Parathyroid adenoma (tissue), 2 donors: ENCODE results near the gene NEURL3.

ENCODE experiments used
- H2AFZ ChIP-seq: fragments of 300-600 bp; sonication (generic); one replicate; pipeline ENCODE4 v1.7.0; 2017; ENCODE audit warnings: antibody characterized with exemption, mild to moderate bottlenecking
- H3K27ac ChIP-seq: fragments of 300-600 bp; sonication (generic); one replicate; pipeline ENCODE4 v1.7.0; 2017
- H3K27me3 ChIP-seq: fragments of 300-600 bp; sonication (generic); one replicate; pipeline ENCODE4 v1.7.0; 2017; ENCODE audit warnings: low read length; ENCODE audit not compliant: control insufficient read depth, insufficient read depth
- H3K36me3 ChIP-seq: fragments of 300-600 bp; sonication (generic); one replicate; pipeline ENCODE4 v1.7.0; 2017; ENCODE audit warnings: low read length; ENCODE audit not compliant: control insufficient read depth, insufficient read depth
- H3K4me1 ChIP-seq: fragments of 300-600 bp; sonication (generic); one replicate; pipeline ENCODE4 v1.7.0; 2017; ENCODE audit warnings: control low read depth
- H3K4me2 ChIP-seq: fragments of 300-600 bp; sonication (generic); one replicate; pipeline ENCODE4 v1.7.0; 2017; ENCODE audit warnings: low read length
- H3K4me3 ChIP-seq: fragments of 300-600 bp; sonication (generic); one replicate; pipeline ENCODE4 v1.7.0; 2017; ENCODE audit warnings: low read depth, low read length
- H3K79me2 ChIP-seq: fragments of 300-600 bp; sonication (generic); one replicate; pipeline ENCODE4 v1.7.0; 2017; ENCODE audit warnings: control low read depth
- H3K9ac ChIP-seq: fragments of 300-600 bp; sonication (generic); one replicate; pipeline ENCODE4 v1.7.0; 2017; ENCODE audit warnings: mild to moderate bottlenecking
- H3K9me3 ChIP-seq: fragments of 300-600 bp; sonication (generic); one replicate; pipeline ENCODE4 v1.7.0; 2017; ENCODE audit warnings: low read length; ENCODE audit not compliant: control insufficient read depth
- TF ChIP-seq, protein P1 (sequence below): fragments of 300-600 bp; sonication (generic); IDR thresholded peaks from one replicate; pipeline ENCODE4 v1.7.0; 2017; ENCODE audit warnings: antibody characterized with exemption, mild to moderate bottlenecking
- donor health status: primary hyperparathyroidism.

NEURL3 gene

DNA sequence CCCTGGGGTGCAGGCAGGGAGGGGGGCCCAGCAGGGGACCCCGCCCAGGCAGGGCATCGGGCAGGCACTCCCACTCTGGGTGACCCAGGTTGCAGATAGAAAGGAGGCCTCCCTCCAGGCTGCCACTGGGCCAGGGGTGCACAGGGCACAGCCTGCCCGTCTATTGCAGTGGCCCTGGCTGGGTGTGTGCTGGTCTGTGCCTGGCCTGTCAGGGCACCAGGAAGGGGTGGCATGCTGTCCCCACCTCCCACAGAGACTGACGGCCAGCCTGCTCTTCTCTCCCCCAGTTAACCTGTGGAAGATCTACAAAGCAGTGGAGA is 44.3 kb upstream of the NEURL3 start:
- Histone ChIP-seq H3K27me3 (no peaks in the 10 kb centered on the region), H3K9ac (no peak overlapping the region), H3K27ac (no peak overlapping the region), H3K79me2 (no peaks in the 10 kb centered on the region), H3K9me3 (no peaks in the 10 kb centered on the region), H3K36me3 (no peaks in the 10 kb centered on the region), H3K4me1 (peaks cover 3% of the 10 kb centered on the region), H3K4me2 (no peak overlapping the region), H2AFZ (no peak overlapping the region), H3K4me3 (no peak overlapping the region)
- TF ChIP-seq, protein P1, sequence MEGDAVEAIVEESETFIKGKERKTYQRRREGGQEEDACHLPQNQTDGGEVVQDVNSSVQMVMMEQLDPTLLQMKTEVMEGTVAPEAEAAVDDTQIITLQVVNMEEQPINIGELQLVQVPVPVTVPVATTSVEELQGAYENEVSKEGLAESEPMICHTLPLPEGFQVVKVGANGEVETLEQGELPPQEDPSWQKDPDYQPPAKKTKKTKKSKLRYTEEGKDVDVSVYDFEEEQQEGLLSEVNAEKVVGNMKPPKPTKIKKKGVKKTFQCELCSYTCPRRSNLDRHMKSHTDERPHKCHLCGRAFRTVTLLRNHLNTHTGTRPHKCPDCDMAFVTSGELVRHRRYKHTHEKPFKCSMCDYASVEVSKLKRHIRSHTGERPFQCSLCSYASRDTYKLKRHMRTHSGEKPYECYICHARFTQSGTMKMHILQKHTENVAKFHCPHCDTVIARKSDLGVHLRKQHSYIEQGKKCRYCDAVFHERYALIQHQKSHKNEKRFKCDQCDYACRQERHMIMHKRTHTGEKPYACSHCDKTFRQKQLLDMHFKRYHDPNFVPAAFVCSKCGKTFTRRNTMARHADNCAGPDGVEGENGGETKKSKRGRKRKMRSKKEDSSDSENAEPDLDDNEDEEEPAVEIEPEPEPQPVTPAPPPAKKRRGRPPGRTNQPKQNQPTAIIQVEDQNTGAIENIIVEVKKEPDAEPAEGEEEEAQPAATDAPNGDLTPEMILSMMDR, result no peak

DNA sequence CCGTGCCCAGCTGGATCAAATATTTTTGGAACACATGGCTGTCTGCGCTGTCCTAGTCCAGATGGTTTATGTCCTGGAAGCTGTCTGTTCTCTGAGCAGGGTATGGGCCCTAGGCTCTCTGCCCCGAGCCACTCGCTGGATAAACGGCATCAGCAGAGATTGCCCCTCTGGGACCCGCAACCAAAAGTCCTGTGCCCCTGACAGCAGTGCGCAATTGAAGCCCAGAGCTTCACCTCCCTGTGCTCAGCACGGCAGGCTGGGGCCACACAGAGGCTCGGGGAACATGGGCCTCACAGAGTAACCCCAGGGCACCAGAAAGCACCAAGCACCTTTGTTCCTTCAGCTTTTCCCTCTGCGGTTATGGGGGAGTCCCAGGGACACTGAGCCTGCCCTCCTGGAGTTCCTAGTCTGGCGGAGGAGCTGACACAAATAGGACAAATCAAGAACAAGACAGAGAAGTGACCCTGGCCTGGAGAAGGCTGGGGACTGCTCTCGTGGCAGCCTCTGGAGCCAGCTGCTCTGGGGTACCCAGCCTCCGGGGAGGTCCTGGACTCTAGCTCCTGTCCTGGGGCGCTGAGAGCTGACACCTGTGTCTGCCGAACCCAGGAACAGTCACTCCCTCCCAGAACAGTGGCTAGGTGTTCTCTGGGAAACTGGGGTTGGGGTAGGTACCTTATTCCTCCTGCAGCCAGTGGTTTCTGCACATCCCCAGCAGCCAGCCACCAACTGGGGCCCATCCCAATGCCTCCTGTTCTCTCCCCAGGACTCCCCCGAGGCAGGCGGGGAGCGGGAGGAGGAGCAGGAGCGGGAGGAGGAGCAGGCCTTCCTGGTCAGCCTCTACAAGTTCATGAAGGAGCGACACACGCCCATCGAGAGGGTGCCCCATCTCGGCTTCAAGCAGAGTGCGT is 43.7 kb upstream of the NEURL3 start:
- no peaks in the 10 kb centered on the region for H3K79me2 ChIP-seq
- no peak overlapping the region for H3K4me2 ChIP-seq
- H3K9me3 ChIP-seq, result no peaks in the 10 kb centered on the region
- no peak overlapping the region for H3K4me3 ChIP-seq
- no peaks in the 10 kb centered on the region for H3K36me3 ChIP-seq
- no peaks in the 10 kb centered on the region for H3K4me1 ChIP-seq
- H3K9ac ChIP-seq, result no peak overlapping the region
- no peak overlapping the region for H3K27ac ChIP-seq
- TF ChIP-seq, protein P1, result no peak
- H2AFZ ChIP-seq, result no peak overlapping the region
- no peaks in the 10 kb centered on the region for H3K27me3 ChIP-seq

DNA sequence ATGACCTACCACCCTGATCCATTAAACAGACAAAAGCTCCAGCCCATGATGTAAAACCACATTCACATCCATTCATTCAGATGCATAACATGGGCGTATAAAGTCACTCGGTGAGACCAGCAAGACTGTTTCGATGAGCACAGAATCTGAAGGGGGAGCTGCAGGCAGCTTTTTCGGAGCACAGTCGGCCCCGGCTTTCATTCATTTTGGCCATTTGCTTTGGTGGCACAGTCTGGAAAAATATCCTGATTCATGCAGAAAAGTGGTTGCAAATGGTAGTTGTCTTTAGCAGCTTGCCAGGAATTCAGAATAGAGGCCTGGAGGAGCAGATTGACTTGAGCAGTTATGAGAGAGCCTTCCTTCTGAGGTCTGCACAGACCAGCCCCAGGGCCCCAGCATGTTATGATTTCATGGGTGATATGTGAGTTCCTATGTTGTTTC is 42.6 kb upstream of the NEURL3 start:
- no peak overlapping the region for H3K4me2 ChIP-seq
- H3K36me3 ChIP-seq, result no peaks in the 10 kb centered on the region
- H3K4me3 ChIP-seq, result no peak overlapping the region
- no peak overlapping the region for H3K9ac ChIP-seq
- no peaks in the 10 kb centered on the region for H3K9me3 ChIP-seq
- H2AFZ ChIP-seq, result no peak overlapping the region
- no peak overlapping the region for H3K27ac ChIP-seq
- no peaks in the 10 kb centered on the region for H3K79me2 ChIP-seq
- no peaks in the 10 kb centered on the region for H3K4me1 ChIP-seq
- H3K27me3 ChIP-seq, result no peaks in the 10 kb centered on the region
- TF ChIP-seq, protein P1, result no peak

DNA sequence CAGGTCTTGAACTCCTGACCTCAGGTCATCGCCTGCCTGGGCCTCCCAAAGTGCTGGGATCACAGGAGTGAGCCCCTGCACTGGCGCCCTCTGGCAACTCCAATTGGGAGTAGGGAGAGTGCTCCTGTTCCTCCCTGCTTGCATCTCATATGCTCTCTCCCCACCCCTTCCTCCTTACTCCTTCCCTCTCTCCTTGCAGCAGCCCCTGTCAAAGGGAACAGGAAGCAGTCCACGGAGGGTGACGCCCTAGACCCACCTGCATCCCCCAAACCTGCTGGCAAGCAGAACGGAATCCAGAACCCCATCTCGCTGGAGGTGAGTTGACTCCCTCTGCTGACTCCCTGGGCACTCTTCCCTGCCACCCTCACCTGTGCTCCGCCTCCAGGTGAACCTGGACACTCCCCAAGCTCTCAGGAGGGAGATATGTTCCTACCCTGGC is 42.1 kb upstream of the NEURL3 start:
- H3K79me2 ChIP-seq, result no peaks in the 10 kb centered on the region
- no peak overlapping the region for H3K4me3 ChIP-seq
- H3K4me1 ChIP-seq, result no peaks in the 10 kb centered on the region
- no peak overlapping the region for H3K27ac ChIP-seq
- no peaks in the 10 kb centered on the region for H3K36me3 ChIP-seq
- no peak overlapping the region for H3K9ac ChIP-seq
- TF ChIP-seq, protein P1, result no peak
- H3K27me3 ChIP-seq, result no peaks in the 10 kb centered on the region
- H3K4me2 ChIP-seq, result no peak overlapping the region
- H3K9me3 ChIP-seq, result no peaks in the 10 kb centered on the region
- H2AFZ ChIP-seq, result no peak overlapping the region

DNA sequence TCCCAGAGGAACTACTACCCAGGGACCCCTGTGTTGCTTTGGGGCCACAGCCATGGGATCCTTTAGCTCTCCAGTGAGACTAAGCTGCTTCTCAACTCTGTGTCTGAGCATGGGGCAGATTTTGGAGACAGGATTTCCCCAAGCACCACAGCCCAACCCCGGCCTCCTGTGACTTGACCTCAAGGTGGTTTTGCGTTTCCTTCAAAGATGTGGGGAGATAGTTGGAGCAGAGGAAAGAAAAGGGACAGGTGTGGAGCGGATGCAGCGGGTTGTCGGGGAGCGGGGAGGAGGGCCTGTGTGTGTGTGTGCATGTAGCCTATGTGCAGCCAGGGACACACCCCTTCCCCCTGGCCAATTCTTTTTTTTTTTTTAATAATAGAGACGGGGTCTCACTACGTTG is 41.6 kb upstream of the NEURL3 start:
- Histone ChIP-seq H3K4me2 (no peak overlapping the region), H3K79me2 (no peaks in the 10 kb centered on the region), H2AFZ (no peak overlapping the region), H3K27me3 (no peaks in the 10 kb centered on the region), H3K4me1 (no peaks in the 10 kb centered on the region), H3K36me3 (no peaks in the 10 kb centered on the region), H3K27ac (no peak overlapping the region), H3K9ac (no peak overlapping the region), H3K9me3 (no peaks in the 10 kb centered on the region), H3K4me3 (no peak overlapping the region)
- TF ChIP-seq, protein P1, result no peak
